ENCODE data around the gene GNMT. TPM values are rescaled to one million over a fixed set of nuclear protein-coding genes. Genes with fewer than 3 reads are reported as not detected.

GNMT gene
- total and polyA plus RNA-seq, 9 of the 15 experiments (the other 6 are each of a cell fraction or from before 2014, with no cell fraction given) = 0.11 to 0.29 (median 0.15) TPM; not detected in 6

GRCh38 chr6:42984001-42984923, 23.7 kb downstream of the GNMT start, which contains the start of gene PPP2R5D (continued):
- TF ChIP-seq E2F4 (CRISPR knock-in tag; IDR thresholded peaks at IDR 0.05; ENCODE audit: low read depth) (peak; percentile 67; the same call in 1 of the 2 replicates), ZNF318 (IDR thresholded peaks at IDR 0.05; ENCODE audit: borderline replicate concordance in 1 of 2, low read depth in 1 of 2) (no peak), ZNF431 (CRISPR knock-in tag; IDR thresholded peaks at IDR 0.05) (no peak), PHF20 (IDR thresholded peaks at IDR 0.05; ENCODE audit: partially characterized antibody) (peak; percentile 27), NR0B1 (IDR thresholded peaks at IDR 0.05; ENCODE audit: partially characterized antibody) (no peak), ZBTB5 (IDR thresholded peaks at IDR 0.05) (no peak), TRIM24 (IDR thresholded peaks at IDR 0.05) (no peak), FUS (optimal IDR thresholded peaks at IDR 0.05; ENCODE audit: low read depth, low read length) (no peak), NCOA2 (IDR thresholded peaks at IDR 0.05; ENCODE audit: partially characterized antibody in 2 of 2) (no peak), HDAC2 (IDR thresholded peaks at IDR 0.05) (no peak), CCAR2 (IDR thresholded peaks at IDR 0.05; ENCODE audit: low read depth, low read length) (no peak), RBM25 (IDR thresholded peaks at IDR 0.05; ENCODE audit: low read depth, low read length, severe bottlenecking) (peak; percentile 68), MCM3 (IDR thresholded peaks at IDR 0.05) (no peak), ZNF140 (CRISPR knock-in tag; IDR thresholded peaks at IDR 0.05) (no peak)

Data from K562 (cell line).